ENCODE results near the gene DLG4.
"Not testable (repeated sequence)": the region's sequence is repeated elsewhere in the genome, so short reads cannot be mapped to it uniquely, and the experiment has no call there.

DLG4 gene

DNA sequence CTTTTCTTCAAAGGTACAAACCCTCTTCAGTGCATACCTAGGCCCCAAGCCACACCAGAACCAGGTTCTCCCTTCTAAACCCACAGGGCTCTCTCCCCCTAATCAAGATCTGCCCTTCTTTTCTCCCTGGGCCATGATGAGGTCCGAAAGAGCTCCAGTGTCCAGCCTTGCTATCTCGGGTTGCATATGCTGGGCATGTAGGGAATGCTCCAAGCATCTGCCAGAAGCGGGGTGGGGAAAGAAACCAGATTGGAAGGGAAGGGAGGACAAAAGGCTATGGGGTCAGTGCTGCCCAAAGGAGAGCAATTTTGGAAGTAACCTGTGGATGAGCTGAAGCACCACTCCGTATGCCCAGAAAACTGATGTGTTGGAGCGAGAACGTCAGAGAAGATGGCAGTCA, 29.6 kb upstream of the DLG4 start:
- DNase-seq (ENCODE audit: low spot score), result no peak

DNA sequence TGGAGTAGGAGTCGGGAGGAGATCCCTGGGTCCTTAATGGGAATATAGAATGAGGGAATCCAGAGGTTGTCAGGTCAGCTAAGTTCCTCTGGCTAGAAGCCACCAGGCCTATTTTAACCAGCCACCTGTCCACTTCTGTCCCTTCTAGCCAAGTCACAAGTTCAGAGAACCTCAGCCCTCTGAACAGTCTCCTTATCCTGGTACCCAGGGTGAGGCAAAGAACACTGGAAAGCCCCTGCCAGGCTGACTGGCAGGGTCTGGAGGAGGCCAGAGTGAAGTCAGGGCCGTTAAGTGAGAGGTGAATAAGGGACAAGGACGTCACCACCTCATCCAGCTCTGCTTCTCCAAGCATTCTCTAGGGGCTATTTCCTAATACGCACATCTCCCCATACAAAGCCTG, 29.2 kb upstream of the DLG4 start:
- DNase-seq (ENCODE audit: low spot score), result no peak

DNA sequence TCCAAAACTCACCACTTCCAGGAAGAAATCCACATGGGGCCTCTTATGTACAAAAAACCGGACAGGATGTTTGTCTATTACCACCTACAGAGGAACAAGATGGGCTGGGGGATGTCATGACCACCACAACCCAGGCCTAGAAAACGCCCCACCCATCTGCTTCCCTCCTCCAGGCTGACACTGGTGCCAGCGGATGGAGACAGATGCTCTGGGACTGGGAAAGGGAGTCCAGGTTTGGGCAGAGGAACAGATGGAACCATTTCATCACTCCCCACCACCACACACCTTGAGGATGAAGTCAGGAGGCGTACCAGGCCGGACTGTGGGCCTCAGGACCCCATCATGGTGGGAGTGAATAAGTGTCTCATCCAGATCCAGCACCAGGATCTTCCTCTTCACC, 27.1 kb upstream of the DLG4 start:
- DNase-seq (ENCODE audit: low spot score), result no peak

DNA sequence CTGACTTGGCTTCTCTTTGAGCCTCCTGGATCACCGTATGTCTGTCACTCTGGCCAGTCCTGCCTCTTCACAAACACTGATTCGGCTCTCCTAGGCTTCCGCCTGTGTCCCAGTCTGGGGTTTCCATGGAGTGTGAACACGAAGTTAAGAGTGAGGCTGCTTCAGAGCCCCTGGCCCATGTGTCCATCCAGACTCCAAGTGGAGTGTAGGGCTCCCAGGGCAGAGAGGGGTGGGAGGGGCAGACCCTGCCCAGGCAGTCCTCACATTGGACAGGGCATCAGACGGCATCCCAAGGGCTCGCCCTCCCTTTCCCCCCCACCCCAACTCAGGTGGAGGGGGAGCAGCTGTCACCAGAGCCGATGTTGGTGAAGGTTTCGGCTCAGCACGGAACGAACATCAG, 24.2 kb upstream of the DLG4 start:
- DNase-seq (ENCODE audit: low spot score), result not testable (repeated sequence)

DNA sequence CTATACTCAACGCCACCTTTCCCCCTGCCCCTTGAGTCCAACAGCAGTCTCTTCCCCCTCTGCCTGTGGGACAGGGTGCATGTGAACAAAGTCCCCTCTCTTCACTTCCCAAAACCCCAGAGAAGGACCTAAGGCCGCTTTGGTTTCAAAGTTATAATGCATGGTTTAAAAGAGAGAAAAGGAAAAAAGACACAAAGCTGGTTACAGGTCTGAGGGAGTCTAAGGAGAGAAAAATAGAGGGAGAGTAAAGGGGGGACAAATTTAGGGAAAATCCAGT, 23.8 kb upstream of the DLG4 start:
- no peak for DNase-seq (ENCODE audit: low spot score)

DNA sequence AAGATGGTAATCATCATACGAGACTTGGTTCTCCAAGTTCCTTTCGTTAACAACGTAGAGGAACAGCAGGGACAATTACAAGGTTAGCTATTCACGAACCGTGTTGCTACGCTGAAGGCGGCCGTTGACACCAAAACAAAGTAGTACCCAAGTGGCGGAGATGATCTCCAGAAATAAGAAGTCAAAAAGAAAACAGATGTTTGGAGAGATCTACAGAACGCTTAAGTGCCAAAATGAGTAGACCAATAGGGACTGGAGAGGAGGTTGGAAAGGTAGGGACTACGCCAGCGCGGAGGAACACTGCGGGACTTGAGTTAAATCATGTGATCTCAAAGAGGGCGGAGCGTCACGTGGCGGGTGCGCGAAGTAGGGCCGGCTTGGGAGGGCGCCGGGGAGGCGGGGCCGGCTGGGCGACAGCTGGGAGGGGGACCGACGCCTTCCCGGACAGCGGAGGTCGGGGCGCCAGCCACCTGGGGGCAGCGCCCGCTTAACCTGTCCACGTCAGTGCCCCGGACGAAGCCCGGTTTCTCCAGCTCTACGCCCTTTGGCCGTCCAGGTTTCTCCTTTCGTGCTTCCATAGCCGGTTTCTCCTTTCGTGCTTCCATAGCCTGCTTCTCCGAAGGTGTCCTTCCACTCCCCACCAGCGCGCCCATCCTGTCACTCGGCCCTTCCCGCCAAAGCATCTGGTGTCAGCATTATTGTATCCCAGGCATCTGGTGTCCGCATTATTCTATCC, 23.2 kb upstream of the DLG4 start:
- peak; percentile 97 for DNase-seq (ENCODE audit: low spot score)

DNA sequence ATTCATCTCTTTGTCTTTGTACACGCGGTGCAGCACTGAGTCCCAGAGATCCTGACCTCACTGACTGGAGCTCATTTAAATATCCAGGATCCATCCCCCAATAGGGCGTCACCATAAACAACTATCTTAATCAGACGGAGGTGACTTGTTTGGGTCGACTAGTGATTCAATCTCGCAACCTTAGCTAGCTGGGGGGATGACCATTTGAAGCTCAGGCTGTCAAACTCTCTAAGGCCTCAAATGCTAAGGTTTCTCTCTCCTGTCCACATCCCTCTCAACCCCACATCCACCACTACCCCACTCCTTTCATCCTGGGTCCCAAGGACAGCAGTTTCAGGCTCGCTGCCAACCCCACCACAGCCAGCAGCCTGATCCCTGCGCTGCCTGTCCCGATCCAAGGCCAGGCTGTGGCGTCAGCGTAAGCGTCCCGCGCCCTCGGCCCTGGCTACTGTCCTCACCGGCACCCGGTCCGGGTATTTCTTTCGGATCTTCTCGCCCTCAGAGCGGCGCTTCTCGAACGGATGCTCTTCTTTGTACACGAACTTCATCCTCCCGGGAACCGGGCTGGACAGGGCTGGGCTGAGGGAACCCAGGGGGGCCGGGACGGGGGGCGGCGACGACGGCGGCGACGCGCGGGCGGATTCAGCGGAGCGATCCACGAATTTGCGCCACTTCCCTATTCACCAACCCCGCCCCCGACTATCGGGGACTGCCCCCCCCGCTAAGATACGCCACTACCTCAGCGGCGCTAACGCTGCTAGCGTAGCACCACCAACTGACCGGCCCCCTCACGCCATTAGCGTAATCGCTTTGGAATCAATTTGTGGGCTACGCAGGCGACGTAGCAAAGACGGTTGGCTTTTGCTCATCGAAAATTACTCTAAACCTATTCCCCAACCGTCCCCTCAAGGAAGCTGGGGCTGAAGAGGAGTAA, 22.4 kb upstream of the DLG4 start, which contains the start of gene GABARAP:
Gene GABARAP, minus strand, starts transcription at position 667 of the 934 bp plus-strand sequence. Its CDS starts 119 bp downstream, at position 548.
- DNase-seq (ENCODE audit: low spot score), result peak; percentile 97

DNA sequence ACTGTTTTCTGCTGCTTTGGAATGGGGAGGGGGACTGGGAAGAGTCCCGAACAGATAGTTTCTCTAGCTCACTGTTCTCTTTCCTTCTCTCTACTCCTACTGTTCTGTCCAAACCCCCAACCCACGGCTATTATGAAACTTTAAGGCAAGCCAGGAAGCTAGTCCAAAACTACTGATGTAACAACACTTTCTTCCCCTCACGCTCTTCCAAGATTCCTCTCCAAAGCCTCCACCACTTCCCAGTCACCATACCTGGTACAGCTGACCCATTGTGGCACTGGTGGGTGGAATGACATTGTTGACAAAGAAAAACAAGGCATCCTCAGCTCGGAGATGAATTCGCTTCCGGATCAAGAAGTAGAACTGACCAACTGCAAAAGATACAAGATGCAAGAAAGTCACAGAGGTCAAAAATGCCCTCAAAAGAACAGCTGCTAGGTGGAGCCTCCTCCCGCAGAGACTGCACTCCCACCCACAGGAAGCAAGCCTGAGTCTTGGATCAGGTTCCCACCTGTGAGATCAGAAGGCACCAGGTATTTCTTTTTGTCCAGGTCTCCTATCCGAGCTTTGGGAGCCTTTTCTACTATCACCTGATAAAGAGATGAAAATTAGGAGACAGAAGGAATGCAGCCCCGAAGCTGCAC, 21.6 kb upstream of the DLG4 start:
- no peak for DNase-seq (ENCODE audit: low spot score)

DNA sequence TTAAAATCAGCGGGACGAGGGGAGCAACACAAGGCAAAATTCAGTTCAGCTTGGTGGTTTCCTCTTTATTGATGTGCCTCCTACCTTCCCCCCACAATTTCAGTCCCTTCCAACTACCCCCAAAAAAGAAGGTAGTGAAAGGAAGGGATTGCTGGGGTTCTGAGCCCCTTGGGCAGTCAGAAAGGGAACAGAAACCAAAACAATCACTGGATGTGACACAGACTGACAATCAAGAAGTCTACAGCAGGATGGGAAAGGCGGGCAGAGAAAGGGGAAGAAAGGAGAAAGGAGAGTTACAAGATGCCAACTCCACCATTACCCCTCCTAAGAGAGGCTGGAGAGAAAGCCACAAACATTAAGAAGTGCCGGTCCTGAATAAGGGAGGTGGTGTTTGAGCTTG, 20.7 kb upstream of the DLG4 start:
- DNase-seq (ENCODE audit: low spot score), result no peak

DNA sequence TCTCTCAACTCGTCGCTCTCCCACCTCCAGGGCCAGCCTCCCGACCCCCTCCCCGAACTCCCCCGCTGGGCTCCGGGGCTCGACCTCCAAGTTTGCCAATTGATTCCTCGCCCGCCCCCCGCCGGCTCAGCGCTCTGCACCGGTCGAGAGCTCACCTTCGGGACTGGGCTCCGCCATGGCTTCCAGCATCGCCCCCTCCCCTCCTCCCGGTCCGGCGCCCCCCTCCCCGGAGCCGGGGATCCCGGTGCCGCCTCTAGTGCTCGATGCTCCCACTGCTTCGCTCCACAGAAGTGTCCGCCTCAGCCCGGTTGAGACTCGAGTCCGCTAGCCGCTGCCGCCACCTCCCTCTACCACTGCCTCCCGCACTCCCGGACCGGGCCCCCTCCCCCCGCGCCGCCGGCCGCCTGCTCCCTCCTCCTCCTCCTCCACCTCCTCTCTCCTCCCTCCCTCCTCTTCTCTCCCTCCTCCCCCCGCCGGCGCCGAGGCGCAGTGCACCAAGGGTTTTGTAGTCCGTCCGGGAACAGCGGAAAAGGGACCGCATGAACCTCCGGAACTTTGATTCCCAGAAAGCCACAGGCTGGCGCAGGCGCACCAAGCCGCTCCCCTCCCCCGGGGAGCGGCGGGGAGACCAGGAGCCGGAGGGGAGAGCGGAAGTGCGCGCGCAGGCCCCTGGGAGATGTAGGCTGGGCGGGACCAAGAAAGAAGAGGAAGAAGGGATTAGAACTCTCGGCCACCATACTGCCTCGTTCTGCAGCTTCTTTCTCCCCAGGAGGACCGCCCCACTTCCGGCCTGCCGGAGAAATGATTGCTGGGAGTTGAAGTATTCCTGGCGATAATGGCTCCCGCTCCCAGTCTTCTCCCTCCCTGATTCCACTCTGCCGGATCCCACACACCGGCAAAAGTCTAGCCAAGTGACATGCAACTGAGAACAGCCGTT, 19.7 kb upstream of the DLG4 start, which contains the start of gene PHF23:
Gene PHF23, minus strand, starts transcription at position 367 of the 937 bp plus-strand sequence. Its CDS starts 178 bp downstream, at position 189.
- peak; percentile 99 for DNase-seq (ENCODE audit: low spot score)

DNA sequence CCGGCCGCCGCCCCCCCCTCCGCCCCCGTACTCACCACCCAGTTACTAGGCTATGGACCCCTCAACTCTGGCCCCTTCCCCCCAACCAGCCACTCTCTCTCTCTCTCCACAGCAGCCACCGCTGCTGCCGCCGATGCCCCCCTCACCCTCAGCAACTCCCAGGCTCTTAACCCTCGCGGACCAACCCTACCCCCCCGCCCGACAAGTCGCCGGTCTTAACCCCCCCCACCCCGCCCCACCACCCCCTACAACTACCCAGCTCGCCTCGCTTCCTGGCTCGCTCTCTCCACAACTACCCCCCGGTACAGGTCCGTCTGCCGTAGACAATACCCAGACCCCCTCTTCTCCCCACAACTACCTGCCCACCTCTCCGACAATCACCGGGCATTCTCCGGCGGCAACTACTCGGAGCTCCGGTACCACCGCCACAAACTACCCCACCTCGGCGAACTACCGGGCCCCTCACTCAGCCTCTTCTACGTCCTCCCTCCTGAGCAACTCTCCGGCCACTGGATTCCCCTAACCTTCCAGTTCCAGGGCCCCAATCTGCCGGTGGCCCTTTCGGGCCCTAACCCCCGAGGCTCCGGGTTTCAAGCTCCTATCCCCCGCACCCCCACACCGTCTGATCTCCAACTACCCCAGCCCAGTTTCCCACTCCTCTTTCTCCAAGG, 18.9 kb upstream of the DLG4 start:
- DNase-seq (ENCODE audit: low spot score), result peak; percentile 38

DNA sequence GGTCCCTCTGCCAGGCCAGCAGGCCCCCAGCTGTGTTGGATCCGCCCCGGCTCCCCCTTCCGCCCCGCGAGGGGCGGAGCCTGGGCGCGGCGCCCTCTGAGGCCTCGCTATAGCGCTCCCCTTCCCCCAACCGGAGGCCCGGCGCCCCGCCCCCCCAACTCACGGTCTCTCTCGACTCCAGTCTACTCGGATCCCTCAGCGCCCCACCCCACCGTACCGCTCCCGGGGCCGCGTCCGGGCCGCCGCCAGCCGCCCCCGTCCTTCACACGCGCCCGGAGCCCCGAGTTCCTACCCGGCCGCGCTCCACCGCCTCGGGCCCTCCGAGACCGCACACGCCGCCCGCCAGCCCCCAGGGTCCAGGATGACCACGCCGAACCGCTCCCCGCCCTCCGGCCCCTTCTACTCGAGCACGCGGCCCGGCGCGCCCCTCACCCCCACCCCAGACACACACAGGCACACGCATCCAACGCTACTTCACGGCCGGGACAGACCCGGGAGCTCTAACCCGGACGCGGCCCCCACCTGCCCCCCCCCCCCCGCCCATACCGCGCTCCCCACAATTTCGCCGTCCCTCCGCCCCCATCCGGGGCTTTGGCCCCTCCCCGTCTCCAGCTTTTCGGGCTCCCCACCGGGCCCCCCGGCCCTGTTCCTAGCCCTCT, 18.3 kb upstream of the DLG4 start:
- DNase-seq (ENCODE audit: low spot score), result peak; percentile 84

DNA sequence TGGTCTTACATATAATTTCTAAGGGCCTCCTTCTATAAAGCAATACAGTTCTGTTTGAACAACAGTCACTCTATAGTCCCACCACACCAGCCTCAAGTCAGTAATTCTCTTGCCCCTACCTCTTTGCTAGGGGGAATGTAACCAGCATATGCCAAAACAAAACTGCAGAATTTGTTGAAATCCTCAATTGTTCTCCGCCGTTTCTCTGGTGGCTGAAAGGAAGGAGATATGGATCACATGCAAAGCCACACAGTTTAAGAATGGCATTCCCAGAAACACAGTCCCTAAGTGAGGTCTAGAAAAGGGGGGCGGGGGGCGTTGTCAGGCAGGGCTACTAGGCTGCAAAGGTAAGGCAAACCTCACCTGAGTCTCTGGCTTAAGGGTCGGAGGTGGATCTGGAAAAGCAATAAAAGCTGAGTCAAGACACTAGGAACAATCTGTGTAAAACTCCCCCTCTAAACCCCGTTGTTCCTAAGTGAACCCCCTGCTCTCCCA, 17.7 kb upstream of the DLG4 start:
- no peak for DNase-seq (ENCODE audit: low spot score)

DNA sequence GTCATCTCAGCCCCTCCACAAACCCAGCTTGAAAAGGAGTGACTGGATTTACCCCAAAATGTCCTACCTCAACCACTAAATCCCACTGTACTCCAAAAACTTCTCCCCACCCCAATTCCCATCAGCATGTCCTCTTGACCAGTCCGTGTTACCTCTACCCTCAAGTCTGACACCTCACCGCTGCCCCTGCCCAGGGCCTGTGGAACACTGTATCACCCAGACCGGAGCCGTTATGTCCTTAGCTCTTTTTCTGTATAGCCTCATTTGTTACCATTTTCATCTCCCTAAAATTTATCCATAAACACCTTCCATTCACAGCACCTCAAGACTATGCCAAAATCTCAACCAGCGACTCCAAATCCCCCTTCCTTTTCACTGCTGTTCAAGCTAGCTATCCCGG, 17.2 kb upstream of the DLG4 start:
- no peak for DNase-seq (ENCODE audit: low spot score)

DNA sequence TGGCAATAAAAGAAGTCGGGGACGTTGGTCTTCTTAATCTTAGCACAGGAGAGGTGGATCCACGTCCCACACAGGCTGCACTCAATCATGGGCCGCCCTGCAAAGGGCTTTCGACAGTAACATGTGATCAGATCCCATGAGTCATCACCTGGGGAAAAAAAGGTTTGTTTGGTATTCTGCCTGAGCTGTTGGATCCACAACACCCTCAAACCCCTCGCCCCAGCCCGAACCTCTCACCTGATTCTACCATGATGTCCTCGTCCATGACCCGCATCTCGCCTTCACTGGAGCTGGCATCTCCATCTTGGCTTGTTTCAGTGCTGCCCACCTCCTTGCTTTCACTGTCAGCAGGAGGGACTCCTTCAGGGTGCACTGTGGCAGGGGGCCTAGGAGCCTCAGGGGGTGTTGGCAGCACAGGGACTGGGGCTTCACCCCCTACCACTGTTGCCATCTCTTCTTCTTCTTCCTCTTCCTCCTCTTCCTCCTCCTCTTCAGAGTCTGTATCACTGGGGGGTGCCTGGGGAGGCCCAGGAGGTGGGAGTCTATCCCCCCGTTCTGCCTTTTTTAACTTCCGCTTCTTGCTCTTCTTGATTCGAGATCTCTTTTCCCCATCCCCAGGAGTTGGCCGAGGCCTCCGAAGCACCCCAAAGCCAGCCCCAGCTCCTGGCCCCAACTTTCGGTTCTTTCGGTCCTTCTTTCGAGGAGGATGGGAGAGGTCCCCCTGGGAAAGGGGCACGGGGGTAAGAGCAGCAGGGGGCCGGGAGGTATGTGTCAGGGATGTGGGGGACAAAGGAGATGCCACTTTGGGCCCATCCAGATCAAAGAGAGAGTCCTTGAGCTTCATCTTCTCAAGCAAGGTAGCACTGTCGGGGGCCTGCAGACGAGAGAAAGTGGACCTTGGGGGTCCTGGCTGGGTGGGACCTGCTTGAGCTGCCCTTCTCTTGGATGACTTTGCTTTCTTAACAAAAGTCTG, 16.3 kb upstream of the DLG4 start:
- peak; percentile 41 for DNase-seq (ENCODE audit: low spot score)

DNA sequence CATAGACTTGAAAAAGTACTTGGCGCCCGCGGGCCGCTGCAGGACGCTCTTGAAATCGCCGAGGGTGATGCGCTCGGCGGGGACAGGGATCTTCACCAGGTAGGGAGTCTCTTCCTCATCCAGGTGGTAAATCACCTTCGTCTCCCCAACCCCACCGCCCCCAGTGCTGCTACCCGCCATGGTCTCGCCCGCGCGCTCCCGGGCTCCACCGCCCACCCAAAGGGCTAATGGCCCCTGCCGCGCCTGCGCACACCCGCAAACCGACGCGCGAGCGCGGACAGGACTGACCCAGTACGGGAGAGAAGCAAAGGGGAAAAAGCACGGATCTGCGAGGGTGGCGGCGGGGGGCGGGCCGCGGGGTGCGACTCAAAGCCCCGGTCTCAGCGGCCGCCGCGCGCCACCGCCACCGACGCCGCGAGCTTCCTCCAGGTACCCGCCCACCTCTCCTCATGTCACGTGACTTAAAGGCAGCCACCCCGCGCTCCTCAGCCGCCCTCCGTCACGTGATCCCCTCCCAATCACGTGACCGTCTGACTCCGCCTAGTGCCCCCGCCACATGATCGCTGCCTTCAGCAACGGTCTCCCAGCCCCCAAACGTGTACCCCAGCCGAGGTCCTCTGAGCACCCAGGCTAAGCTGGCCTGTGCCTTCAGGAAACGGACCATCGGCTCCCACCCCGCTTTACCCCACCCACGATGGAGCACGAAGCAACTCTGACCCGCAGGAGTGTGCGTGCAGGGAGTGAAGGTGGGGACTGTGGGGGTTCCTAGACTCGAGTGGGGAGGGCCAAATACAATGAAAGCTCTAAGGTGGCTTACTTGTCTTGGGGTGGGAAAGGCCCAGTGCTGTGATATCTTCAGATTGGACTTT, 14.7 kb upstream of the DLG4 start, which contains the start of gene DVL2:
Gene DVL2, minus strand, starts transcription at position 435 of the 869 bp plus-strand sequence. Its CDS starts 255 bp downstream, at position 180.
- peak; percentile 97 for DNase-seq (ENCODE audit: low spot score)

DNA sequence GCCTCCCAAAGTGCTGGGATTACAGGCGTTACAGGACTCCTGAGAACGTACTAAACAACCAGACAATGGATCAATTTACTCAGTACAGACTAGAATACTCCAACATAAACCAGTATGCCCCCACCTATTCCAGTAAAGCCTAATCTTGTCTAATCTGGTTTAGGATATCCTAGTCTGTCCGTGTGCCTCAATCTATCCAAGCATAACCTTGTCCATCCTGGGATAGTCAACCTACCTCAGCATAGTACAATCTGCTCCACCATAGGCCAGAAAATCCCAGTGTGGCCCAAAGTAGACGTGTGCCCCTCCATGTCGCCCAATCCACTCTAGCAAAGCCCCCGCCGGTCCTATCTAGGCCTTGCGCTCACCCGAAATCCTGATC, 14.1 kb upstream of the DLG4 start:
- DNase-seq (ENCODE audit: low spot score), result no peak

DNA sequence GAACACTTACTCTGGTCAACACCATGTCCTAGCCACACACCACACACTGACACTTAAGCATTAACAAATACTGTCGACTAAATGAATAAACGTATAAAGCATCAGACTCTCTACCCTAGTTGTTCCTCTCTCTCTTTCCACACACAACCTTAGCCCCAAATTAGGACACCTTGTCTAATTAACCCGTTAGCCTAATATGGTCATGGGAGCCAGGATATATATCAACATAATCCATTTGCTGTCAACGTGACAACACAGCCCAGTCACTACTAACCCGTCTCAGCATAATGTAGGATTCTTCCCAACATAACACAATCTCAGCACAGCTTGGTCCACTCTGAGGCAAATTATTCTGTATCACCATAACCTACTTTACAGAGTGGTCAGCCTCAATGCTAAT, 12.5 kb upstream of the DLG4 start:
- DNase-seq (ENCODE audit: low spot score), result no peak

Data from hematopoietic multipotent progenitor cell treated with erythropoietin and hydrocortisone succinate and interleukin-3 and kit ligand, for 15 days (in vitro differentiated cells).